Neural progenitor cell (in vitro differentiated cells): ENCODE data around the gene SVOP. TPM values are rescaled to one million over a fixed set of nuclear protein-coding genes. Genes with fewer than 3 reads are reported as not detected.

Source experiments
- DNase-seq: peaks from one replicate; pipeline ENCODE4 v3.0.0-alpha.2; 2016; ENCODE audit warnings: low spot score
- H2AFZ ChIP-seq: fragments of 200-600 bp; sonication (generic); replicated peaks from 2 replicates; pipeline ENCODE4 v1.6.1; 2016; ENCODE audit warnings: antibody characterized with exemption
- H3F3A ChIP-seq: fragments of 200-600 bp; sonication (generic); 2 replicates; pipeline ENCODE4 v1.6.1; 2016; ENCODE audit warnings: antibody characterized with exemption, low read depth
- H3K27ac ChIP-seq: fragments of 200-600 bp; sonication (generic); 2 replicates; pipeline ENCODE4 v1.5.1; 2016; ENCODE audit warnings: mild to moderate bottlenecking
- H3K27me3 ChIP-seq: fragments of 200-600 bp; sonication (generic); 2 replicates; pipeline ENCODE4 v1.6.1; 2016; ENCODE audit warnings: mild to moderate bottlenecking, moderate library complexity
- H3K36me3 ChIP-seq: fragments of 200-600 bp; sonication (generic); 2 replicates; pipeline ENCODE4 v1.5.1; 2016
- H3K4me1 ChIP-seq: fragments of 200-600 bp; sonication (generic); 2 replicates; pipeline ENCODE4 v1.6.1; 2016; ENCODE audit warnings: mixed run types
- H3K4me2 ChIP-seq: fragments of 200-600 bp; sonication (generic); 2 replicates; pipeline ENCODE4 v1.6.1; 2016
- H3K4me3 ChIP-seq: fragments of 200-600 bp; sonication (generic); 2 replicates; pipeline ENCODE4 v1.5.1; 2016
- H3K79me2 ChIP-seq: fragments of 200-600 bp; sonication (generic); 2 replicates; pipeline ENCODE4 v1.6.1; 2016; ENCODE audit warnings: low read depth
- H3K9ac ChIP-seq: fragments of 200-600 bp; sonication (generic); 2 replicates; pipeline ENCODE4 v1.6.1; 2016
- H3K9me3 ChIP-seq: fragments of 200-600 bp; sonication (generic); 2 replicates; pipeline ENCODE4 v1.5.1; 2016; ENCODE audit warnings: low read depth
- H4K20me1 ChIP-seq: fragments of 200-600 bp; sonication (generic); 2 replicates; pipeline ENCODE4 v1.6.1; 2016; ENCODE audit warnings: low read depth
- H3K27ac Mint-ChIP-seq: 3 replicates; pipeline ENCODE4 v1.8.0; 2021; ENCODE audit warnings: mixed read lengths
- H3K27me3 Mint-ChIP-seq: 2 replicates; pipeline ENCODE4 v1.8.0; 2022; ENCODE audit warnings: low read depth, mild to moderate bottlenecking, inconsistent platforms, moderate library complexity, mixed read lengths; ENCODE audit not compliant: insufficient read depth
- H3K36me3 Mint-ChIP-seq: 3 replicates; pipeline ENCODE4 v1.8.0; 2021; ENCODE audit warnings: mixed read lengths
- H3K4me1 Mint-ChIP-seq: 3 replicates; pipeline ENCODE4 v1.8.0; 2021; ENCODE audit warnings: mixed read lengths
- H3K4me3 Mint-ChIP-seq: 3 replicates; pipeline ENCODE4 v1.8.0; 2021; ENCODE audit warnings: mild to moderate bottlenecking, moderate library complexity, mixed read lengths
- H3K9me3 Mint-ChIP-seq: 3 replicates; pipeline ENCODE4 v1.8.0; 2020; ENCODE audit warnings: mixed read lengths
- CTCF ChIP-seq: fragments of 200-600 bp; sonication (generic); IDR thresholded peaks from 2 replicates; pipeline ENCODE4 v1.5.1; 2017; ENCODE audit warnings: antibody characterized with exemption, mild to moderate bottlenecking
- EZH2 ChIP-seq: fragments of 200-600 bp; sonication (generic); IDR thresholded peaks from 2 replicates; pipeline ENCODE4 v1.6.1; 2017; ENCODE audit warnings: antibody characterized with exemption, mild to moderate bottlenecking, moderate library complexity
- EZH2phosphoT487 ChIP-seq: fragments of 200-600 bp; sonication (generic); IDR thresholded peaks from 2 replicates; pipeline ENCODE4 v1.6.1; 2017; ENCODE audit warnings: antibody characterized with exemption
- total RNA-seq: library from RNA; depleted of rRNA; stranded (reverse); fragments of >200 nt; gene quantifications from 2 replicates; pipeline ENCODE4 v1.2.3, GENCODE V29; 2015; ENCODE audit warnings: low replicate concordance

Gene SVOP
- total RNA-seq, 1 donor from 2014 or later, result not detected

GRCh38 chr12:108876550-108876949, 144.3 kb downstream of the SVOP start:
- Mint-ChIP-seq H3K27ac (no peak overlapping the region), H3K4me3 (no peak overlapping the region), H3K27me3 (no peaks in the 10 kb centered on the region), H3K36me3 (no peaks in the 10 kb centered on the region), H3K9me3 (no peaks in the 10 kb centered on the region), H3K4me1 (peaks cover 9% of the 10 kb centered on the region)
- no peak for DNase-seq
- H3K9me3 ChIP-seq, result no peaks in the 10 kb centered on the region
- no peaks in the 10 kb centered on the region for H3K27me3 ChIP-seq
- TF ChIP-seq EZH2, result no peak
- TF ChIP-seq CTCF, result no peak
- TF ChIP-seq EZH2phosphoT487, result no peak
- H2AFZ ChIP-seq, result no peak overlapping the region
- H3K79me2 ChIP-seq, result no peaks in the 10 kb centered on the region
- H4K20me1 ChIP-seq, result no peaks in the 10 kb centered on the region
- H3K27ac ChIP-seq, result no peak overlapping the region
- H3F3A ChIP-seq, result no peaks in the 10 kb centered on the region
- peaks cover 3% of the 10 kb centered on the region for H3K4me1 ChIP-seq
- no peak overlapping the region for H3K9ac ChIP-seq
- no peak overlapping the region for H3K4me3 ChIP-seq
- no peak overlapping the region for H3K4me2 ChIP-seq
- H3K36me3 ChIP-seq, result no peaks in the 10 kb centered on the region

GRCh38 chr12:108875682-108876361, 145.0 kb downstream of the SVOP start:
- Histone ChIP-seq H3F3A (no peaks in the 10 kb centered on the region), H3K79me2 (no peaks in the 10 kb centered on the region), H3K27me3 (no peaks in the 10 kb centered on the region), H4K20me1 (no peaks in the 10 kb centered on the region), H3K27ac (no peak overlapping the region), H3K4me1 (peaks cover 3% of the 10 kb centered on the region), H2AFZ (no peak overlapping the region), H3K4me2 (no peak overlapping the region), H3K4me3 (no peak overlapping the region), H3K9me3 (no peaks in the 10 kb centered on the region), H3K36me3 (no peaks in the 10 kb centered on the region), H3K9ac (no peak overlapping the region)
- no peaks in the 10 kb centered on the region for H3K27me3 Mint-ChIP-seq
- no peak overlapping the region for H3K27ac Mint-ChIP-seq
- H3K9me3 Mint-ChIP-seq, result no peaks in the 10 kb centered on the region
- no peak overlapping the region for H3K4me3 Mint-ChIP-seq
- DNase-seq, result no peak
- no peak for TF ChIP-seq EZH2phosphoT487
- TF ChIP-seq EZH2, result no peak
- TF ChIP-seq CTCF, result no peak
- H3K4me1 Mint-ChIP-seq, result peaks cover 6% of the 10 kb centered on the region
- no peaks in the 10 kb centered on the region for H3K36me3 Mint-ChIP-seq

- TF ChIP-seq EZH2phosphoT487 (no peak), CTCF (no peak), EZH2 (no peak)
- Histone ChIP-seq H3K27ac (no peak overlapping the region), H3K4me2 (no peak overlapping the region), H3K4me3 (no peak overlapping the region), H3F3A (no peaks in the 10 kb centered on the region), H3K27me3 (no peaks in the 10 kb centered on the region), H2AFZ (no peak overlapping the region), H3K79me2 (no peaks in the 10 kb centered on the region), H3K36me3 (no peaks in the 10 kb centered on the region), H3K9me3 (no peaks in the 10 kb centered on the region), H4K20me1 (no peaks in the 10 kb centered on the region), H3K4me1 (peaks cover 3% of the 10 kb centered on the region), H3K9ac (no peak overlapping the region)
- Mint-ChIP-seq H3K4me1 (peaks cover 3% of the 10 kb centered on the region), H3K27ac (no peak overlapping the region), H3K36me3 (no peaks in the 10 kb centered on the region), H3K9me3 (no peaks in the 10 kb centered on the region), H3K4me3 (no peak overlapping the region), H3K27me3 (no peaks in the 10 kb centered on the region)
- no peak for DNase-seq
Observed at GRCh38 chr12:108875280-108875679, 145.6 kb downstream of the SVOP start.
